GM23338 (cell line): ENCODE results near the gene GTSF1L. TPM values are rescaled to one million over a fixed set of nuclear protein-coding genes. Genes with fewer than 3 reads are reported as not detected.

Experiments
- ATAC-seq: fragments of 200-7000 bp; cut with Tn5 transposase; 3 replicates; pipeline ENCODE4 v1.9.1; 2020
- DNase-seq: peaks from one replicate; pipeline ENCODE4 v3.0.0-alpha.2; 2015; ENCODE audit warnings: low spot score
- H2AFZ ChIP-seq: fragments of 200-600 bp; sonication (generic); 2 replicates; pipeline ENCODE4 v1.8.0; 2016; ENCODE audit warnings: antibody characterized with exemption, mild to moderate bottlenecking, moderate library complexity
- H3F3A ChIP-seq: fragments of 200-600 bp; sonication (generic); replicated peaks from 2 replicates; pipeline ENCODE4 v1.8.0; 2017; ENCODE audit warnings: antibody characterized with exemption, mixed run types, low read depth
- H3K27ac ChIP-seq: fragments of 200-600 bp; sonication (generic); 2 replicates; pipeline ENCODE4 v1.6.1; 2016; ENCODE audit warnings: low read depth
- H3K27me3 ChIP-seq: fragments of 200-600 bp; sonication (generic); 2 replicates; pipeline ENCODE4 v1.8.0; 2016; ENCODE audit warnings: mild to moderate bottlenecking, mixed run types, moderate library complexity; ENCODE audit not compliant: insufficient read depth
- H3K36me3 ChIP-seq: fragments of 200-600 bp; sonication (generic); 2 replicates; pipeline ENCODE4 v1.8.0; 2016; ENCODE audit warnings: mild to moderate bottlenecking; ENCODE audit not compliant: insufficient read depth
- H3K4me1 ChIP-seq: fragments of 200-600 bp; sonication (generic); 2 replicates; pipeline ENCODE4 v1.8.0; 2016; ENCODE audit warnings: mild to moderate bottlenecking, moderate library complexity; ENCODE audit not compliant: insufficient read depth
- H3K4me2 ChIP-seq: fragments of 200-600 bp; sonication (generic); 2 replicates; pipeline ENCODE4 v1.7.1; 2017; ENCODE audit warnings: mixed run types
- H3K4me3 ChIP-seq: fragments of 200-600 bp; sonication (generic); 2 replicates; pipeline ENCODE4 v1.6.1; 2016; ENCODE audit warnings: mixed run types
- H3K79me2 ChIP-seq: fragments of 200-600 bp; sonication (generic); replicated peaks from 2 replicates; pipeline ENCODE4 v1.8.0; 2017; ENCODE audit warnings: mild to moderate bottlenecking; ENCODE audit not compliant: insufficient read depth
- H3K9me2 ChIP-seq: fragments of 200-600 bp; sonication (generic); 2 replicates; pipeline ENCODE4 v1.8.0; 2017; ENCODE audit not compliant: insufficient read depth
- H4K20me1 ChIP-seq: fragments of 200-600 bp; sonication (generic); replicated peaks from 2 replicates; pipeline ENCODE4 v1.8.0; 2017; ENCODE audit warnings: mild to moderate bottlenecking; ENCODE audit not compliant: insufficient read depth
- H3K27ac Mint-ChIP-seq: 2 replicates; pipeline ENCODE4 v1.8.0; 2020; ENCODE audit warnings: inconsistent platforms, mild to moderate bottlenecking, moderate library complexity, mixed read lengths
- H3K27me3 Mint-ChIP-seq: 3 replicates; pipeline ENCODE4 v1.8.0; 2022; ENCODE audit warnings: low read depth, mild to moderate bottlenecking, moderate library complexity, mixed read lengths, inconsistent platforms; ENCODE audit not compliant: insufficient read depth, poor library complexity
- H3K36me3 Mint-ChIP-seq: 3 replicates; pipeline ENCODE4 v1.8.0; 2021; ENCODE audit warnings: low read depth, mild to moderate bottlenecking, inconsistent platforms, moderate library complexity, mixed read lengths
- H3K4me1 Mint-ChIP-seq: 3 replicates; pipeline ENCODE4 v1.8.0; 2020; ENCODE audit warnings: mild to moderate bottlenecking, inconsistent platforms, mixed read lengths
- H3K4me3 Mint-ChIP-seq: 3 replicates; pipeline ENCODE4 v1.8.0; 2021; ENCODE audit warnings: moderate library complexity, mild to moderate bottlenecking, inconsistent platforms, mixed read lengths
- H3K9me3 Mint-ChIP-seq: 3 replicates; pipeline ENCODE4 v1.8.0; 2020; ENCODE audit warnings: moderate library complexity, mild to moderate bottlenecking, inconsistent platforms, mixed read lengths
- ETS1 ChIP-seq: IDR thresholded peaks from 2 replicates; pipeline ENCODE4 v1.6.1; 2016; ENCODE audit warnings: antibody characterized with exemption
- EZH2 ChIP-seq: fragments of 200-600 bp; sonication (generic); IDR thresholded peaks from one replicate; pipeline ENCODE4 v1.8.0; 2017; ENCODE audit warnings: antibody characterized with exemption, mild to moderate bottlenecking, low read depth; ENCODE audit not compliant: unreplicated experiment
- EZH2phosphoT487 ChIP-seq: fragments of 200-600 bp; sonication (generic); IDR thresholded peaks from one replicate; pipeline ENCODE4 v1.8.1; 2018; ENCODE audit warnings: antibody characterized with exemption; ENCODE audit not compliant: unreplicated experiment
- JUNB ChIP-seq: IDR thresholded peaks from one replicate; pipeline ENCODE4 v1.6.1; 2016; ENCODE audit warnings: antibody characterized with exemption; ENCODE audit not compliant: unreplicated experiment
- REST ChIP-seq: IDR thresholded peaks from one replicate; pipeline ENCODE4 v1.6.1; 2018; ENCODE audit warnings: antibody characterized with exemption; ENCODE audit not compliant: unreplicated experiment
- STAT1 ChIP-seq: IDR thresholded peaks from one replicate; pipeline ENCODE4 v1.6.1; 2016; ENCODE audit warnings: antibody characterized with exemption; ENCODE audit not compliant: unreplicated experiment
- ZNF114 ChIP-seq: fragments of 250-450 bp; sonication (Bioruptor Pico); IDR thresholded peaks from 2 replicates; pipeline ENCODE4 v1.5.0; 2020; ENCODE audit warnings: mild to moderate bottlenecking, moderate library complexity
- ZNF331 ChIP-seq: fragments of 250-450 bp; sonication (Bioruptor Pico); IDR thresholded peaks from 2 replicates; pipeline ENCODE4 v1.5.0; 2020; ENCODE audit warnings: low read depth, mild to moderate bottlenecking, moderate library complexity
- polyA plus RNA-seq: library from polyadenylated mRNA; unstranded; fragments of >200 nt; fragmentation: Nextera tagmentation; extraction: Ambion mirVana; gene quantifications from 2 replicates; pipeline ENCODE4 v1.2.1, GENCODE V29; 2016
- total RNA-seq: library from RNA; depleted of rRNA; stranded (reverse); fragments of >200 nt; shearing (Covaris generic); gene quantifications from 2 replicates; pipeline ENCODE4 v1.2.3, GENCODE V29; 2014

The GTSF1L gene
- total and polyA plus RNA-seq, 2 experiments from 2014 or later = not detected

- Histone ChIP-seq H3K9me2 (no peaks in the 10 kb centered on the region), H3F3A (no peaks in the 10 kb centered on the region), H3K4me1 (no peaks in the 10 kb centered on the region), H3K36me3 (no peaks in the 10 kb centered on the region), H2AFZ (no peak overlapping the region), H3K4me3 (no peak overlapping the region), H3K27me3 (no peaks in the 10 kb centered on the region), H3K4me2 (no peak overlapping the region), H4K20me1 (no peaks in the 10 kb centered on the region), H3K79me2 (no peaks in the 10 kb centered on the region), H3K27ac (no peak overlapping the region)
- ATAC-seq = no peak
- Mint-ChIP-seq H3K9me3 (no peaks in the 10 kb centered on the region), H3K36me3 (no peaks in the 10 kb centered on the region), H3K27ac (no peak overlapping the region), H3K27me3 (peaks cover 11% of the 10 kb centered on the region), H3K4me1 (0 out of 3 replicates have a peak, but pooled peaks cover 4% of the 10 kb centered on the region), H3K4me3 (no peak overlapping the region; the same call in 2 of the 3 replicates)
- no peak for DNase-seq
- no peak for TF ChIP-seq EZH2phosphoT487
- no peak for TF ChIP-seq REST
- no peak for TF ChIP-seq JUNB
- no peak for TF ChIP-seq EZH2
- TF ChIP-seq STAT1 = no peak
Measured at GRCh38 chr20:43731469-43731868, 4.7 kb upstream of the GTSF1L start.

- Histone ChIP-seq H3F3A (no peaks in the 10 kb centered on the region), H2AFZ (no peak overlapping the region), H4K20me1 (no peaks in the 10 kb centered on the region), H3K79me2 (no peaks in the 10 kb centered on the region), H3K27me3 (no peaks in the 10 kb centered on the region), H3K36me3 (no peaks in the 10 kb centered on the region), H3K4me3 (no peak overlapping the region), H3K27ac (no peak overlapping the region), H3K4me2 (no peak overlapping the region), H3K9me2 (no peaks in the 10 kb centered on the region), H3K4me1 (no peaks in the 10 kb centered on the region)
- 0 out of 3 replicates have a peak, but pooled peaks cover 4% of the 10 kb centered on the region for H3K4me1 Mint-ChIP-seq
- H3K36me3 Mint-ChIP-seq = no peaks in the 10 kb centered on the region
- H3K4me3 Mint-ChIP-seq = no peak overlapping the region
- peaks cover 7% of the 10 kb centered on the region for H3K27me3 Mint-ChIP-seq
- H3K9me3 Mint-ChIP-seq = no peaks in the 10 kb centered on the region
- DNase-seq = no peak
- no peak overlapping the region for H3K27ac Mint-ChIP-seq
- no peak for ATAC-seq
- TF ChIP-seq REST (no peak), EZH2 (no peak), STAT1 (no peak), ZNF114 (CRISPR knock-in tag) (no peak), EZH2phosphoT487 (no peak), ZNF331 (CRISPR knock-in tag) (no peak), ETS1 (no peak)
Measured at GRCh38 chr20:43728686-43729255, 2.0 kb upstream of the GTSF1L start.
